GM23248 (cell line): Measurements from ENCODE around the gene WWTR1.

Source experiments
- EZH2 ChIP-seq: fragments of 200-600 bp; sonication (generic); IDR thresholded peaks from 2 replicates; pipeline ENCODE4 v1.6.1; 2018; ENCODE audit warnings: antibody characterized with exemption, mild to moderate bottlenecking; ENCODE audit not compliant: insufficient read depth, poor library complexity, severe bottlenecking
- EZH2phosphoT487 ChIP-seq: fragments of 200-600 bp; sonication (generic); IDR thresholded peaks from 2 replicates; pipeline ENCODE4 v1.6.1; 2018; ENCODE audit warnings: antibody characterized with exemption, moderate library complexity, mild to moderate bottlenecking, low read depth; ENCODE audit not compliant: insufficient read depth

- TF ChIP-seq EZH2phosphoT487 (no peak), EZH2 (no peak)
Measured at GRCh38 chr3:149545049-149545448, 112.8 kb downstream of the WWTR1 start.
